Activated CD4-positive, alpha-beta T cell treated with anti-CD3 and anti-CD28 coated beads for 4 hours (primary cell): ENCODE measurements around the gene OSCAR.

Source experiments
- DNase-seq, 2 donors: peaks; one replicate each; pipeline ENCODE4 v3.0.0-alpha.2; 2020

Gene OSCAR

DNA sequence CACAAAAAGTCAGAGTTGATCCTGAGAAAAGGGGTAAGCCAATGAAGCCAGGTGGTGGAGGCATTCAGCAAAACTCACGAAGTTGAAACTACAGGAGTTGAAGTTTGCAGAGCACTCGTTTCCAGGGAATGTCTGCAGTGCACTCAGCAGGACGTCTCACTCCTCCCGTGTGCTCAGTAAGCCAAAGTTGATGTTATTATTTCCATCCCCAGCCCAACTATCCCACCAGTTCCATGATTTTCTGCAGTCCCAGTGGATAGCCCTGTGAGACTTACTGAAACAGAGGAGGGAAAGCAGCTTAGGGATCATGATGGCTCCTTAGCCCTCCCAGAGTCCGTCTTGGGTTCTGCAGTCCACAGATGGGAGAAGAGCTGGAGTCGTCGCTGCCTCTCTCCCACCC, 19.6 kb downstream of the OSCAR start, which contains the start of gene TARM1:
Gene TARM1, minus strand, starts transcription at position 334 of the 400 bp plus-strand sequence. Its CDS starts 25 bp downstream, at position 309.
- DNase-seq, result no peak

DNA sequence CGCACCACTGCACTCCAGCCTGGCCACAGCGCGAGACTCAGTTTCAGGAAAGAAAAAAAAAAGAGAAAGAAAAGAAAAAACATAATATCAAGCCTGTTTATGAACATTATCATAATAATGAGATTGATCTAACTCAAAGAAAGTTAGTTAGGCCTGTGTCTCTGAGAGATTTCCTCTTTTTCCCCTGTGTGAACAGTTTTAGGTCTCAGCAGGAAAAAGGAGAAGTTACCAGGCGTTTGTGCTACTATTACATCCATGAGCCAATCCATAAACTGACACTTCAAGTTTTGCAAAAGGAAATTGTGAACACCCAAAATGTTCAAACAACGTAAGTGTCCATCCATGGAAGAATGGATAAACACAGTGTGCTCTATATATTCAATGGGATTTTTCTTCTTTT, 23.3 kb downstream of the OSCAR start:
- no peak for DNase-seq

DNA sequence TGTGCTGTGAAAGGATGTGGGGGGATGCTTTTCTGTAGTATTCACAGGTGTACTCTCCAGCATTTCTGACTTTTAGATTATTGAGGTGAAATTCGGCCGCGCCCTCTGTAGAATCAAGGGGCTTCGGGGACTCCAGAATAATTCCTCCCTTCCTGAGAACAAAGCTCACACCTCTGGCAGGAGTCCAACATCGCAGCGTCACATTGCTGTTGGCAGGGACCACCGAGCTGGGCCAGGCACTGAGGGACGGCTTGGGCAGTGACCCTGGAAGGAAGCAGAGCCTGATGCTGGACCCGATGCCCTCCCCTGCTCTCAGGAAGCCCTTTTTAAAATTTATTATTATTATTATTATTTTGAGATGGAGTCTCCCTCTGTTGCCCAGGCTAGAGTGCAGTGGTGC, 25.8 kb downstream of the OSCAR start:
- no peak for DNase-seq

DNA sequence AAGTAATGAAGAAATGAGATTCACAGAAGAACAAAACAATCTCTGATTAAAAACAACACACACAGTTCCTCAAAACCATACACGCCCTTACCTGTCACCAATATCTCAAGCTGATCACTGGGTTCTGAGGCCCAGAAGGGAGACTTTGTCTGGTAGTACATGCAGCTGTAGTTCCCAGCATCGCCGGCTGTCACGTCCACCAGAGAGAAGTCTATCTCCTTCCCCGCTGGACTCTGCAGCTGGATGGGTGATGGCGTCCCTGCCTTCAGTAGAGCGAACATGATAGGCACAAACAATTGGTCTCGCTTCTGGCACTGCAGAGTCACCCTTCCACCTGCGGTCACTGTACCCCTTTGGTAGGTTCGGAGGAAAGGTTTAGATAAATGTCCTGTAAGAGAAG, 26.8 kb downstream of the OSCAR start:
- no peak for DNase-seq

DNA sequence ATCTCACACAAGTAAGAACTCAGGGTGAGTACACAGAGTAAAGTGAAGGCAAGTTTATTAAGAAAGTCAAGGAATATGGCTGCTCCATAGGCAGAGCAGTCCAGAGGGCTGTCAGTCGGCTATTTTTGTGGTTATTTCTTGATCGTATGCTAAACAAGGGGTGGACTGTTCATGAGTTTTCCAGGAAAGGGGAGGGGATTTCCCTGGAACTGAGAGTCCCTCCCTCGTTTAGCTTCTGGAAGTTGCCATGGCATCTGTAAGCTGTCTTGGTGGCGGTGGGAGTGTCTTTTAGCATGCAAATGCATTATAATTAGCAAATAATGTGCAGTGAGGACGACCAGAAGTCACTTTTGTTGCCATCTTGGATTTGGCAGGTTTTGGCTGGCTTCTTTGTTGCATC, 31.1 kb downstream of the OSCAR start:
- DNase-seq, result no peak

DNA sequence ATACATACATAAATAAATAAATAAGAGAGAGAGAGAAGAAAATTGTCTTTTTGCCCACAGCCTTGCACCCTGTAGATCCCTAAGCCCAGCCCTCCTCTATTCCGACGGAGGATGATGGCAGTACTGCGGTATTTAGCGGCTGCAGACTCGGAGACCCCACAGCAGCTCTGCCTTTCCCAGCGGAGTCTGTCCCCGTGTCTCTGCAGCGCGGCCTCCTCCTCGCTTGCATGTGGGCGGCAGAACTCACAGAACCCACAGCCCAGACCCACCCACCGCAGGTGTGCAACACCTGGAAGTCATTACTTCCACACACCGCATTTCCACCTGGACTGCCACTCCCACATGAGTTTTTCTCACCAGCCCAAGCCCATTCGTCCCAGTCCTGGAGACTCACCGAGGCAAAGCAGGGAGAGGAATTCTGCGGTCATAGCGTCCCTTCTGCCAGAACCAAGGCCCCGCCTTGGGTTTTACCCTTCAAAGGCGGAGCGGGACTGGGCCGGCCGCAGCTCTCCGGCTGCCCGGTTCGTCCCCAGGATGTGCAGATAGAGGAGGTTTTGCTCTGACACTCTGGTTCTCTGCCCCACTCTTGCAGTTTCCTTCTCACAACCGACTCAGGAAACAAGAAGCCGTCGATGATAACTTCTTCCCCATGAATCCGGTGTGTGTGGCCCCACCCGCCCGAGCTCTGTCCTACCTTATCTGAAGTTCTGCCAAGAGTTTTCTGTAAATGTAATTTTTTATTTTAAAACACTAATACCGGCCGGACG, 37.1 kb downstream of the OSCAR start, which contains the start of gene VSTM1:
Gene VSTM1, minus strand, starts transcription at position 548 of the 767 bp plus-strand sequence. Its CDS starts 120 bp downstream, at position 428.
- no peak for DNase-seq

DNA sequence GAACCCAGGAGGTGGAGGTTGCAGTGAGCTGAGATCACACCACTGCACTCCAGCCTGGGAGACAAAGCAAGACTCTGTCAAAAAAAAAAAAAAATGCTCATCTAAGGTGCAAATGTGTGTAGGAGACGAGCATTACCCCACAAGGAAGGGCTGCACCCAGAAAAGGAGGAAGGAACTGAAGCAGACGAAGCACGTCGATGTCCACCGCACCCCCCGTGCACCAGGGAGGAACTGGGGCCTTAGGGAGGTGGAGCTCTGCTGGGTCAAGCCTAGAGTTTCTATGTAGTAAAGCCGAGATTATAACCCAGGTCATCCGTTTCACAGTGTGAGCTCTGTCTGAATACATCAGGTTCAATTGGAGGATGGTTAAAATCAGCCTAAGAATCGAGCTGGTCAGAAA, 38.0 kb downstream of the OSCAR start:
- no peak for DNase-seq

DNA sequence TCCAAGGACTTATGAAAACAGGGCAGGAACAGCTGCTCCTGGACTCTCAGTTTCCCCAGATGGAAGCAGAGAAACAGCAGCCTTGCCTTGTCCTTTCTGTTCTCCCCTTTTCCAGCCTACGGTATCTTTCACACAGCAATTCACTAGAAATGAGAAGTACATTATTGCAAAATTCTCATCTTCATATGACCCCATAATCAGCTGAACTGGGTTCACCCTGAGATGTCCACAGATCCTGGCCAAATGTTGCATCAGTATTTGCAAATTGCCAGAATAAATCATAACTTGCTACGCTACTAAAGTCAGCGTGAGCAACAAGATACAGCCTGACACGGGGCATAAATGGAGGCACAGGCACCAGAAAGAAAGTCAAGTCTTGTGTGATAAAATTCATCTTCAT, 53.0 kb downstream of the OSCAR start:
- no peak for DNase-seq

DNA sequence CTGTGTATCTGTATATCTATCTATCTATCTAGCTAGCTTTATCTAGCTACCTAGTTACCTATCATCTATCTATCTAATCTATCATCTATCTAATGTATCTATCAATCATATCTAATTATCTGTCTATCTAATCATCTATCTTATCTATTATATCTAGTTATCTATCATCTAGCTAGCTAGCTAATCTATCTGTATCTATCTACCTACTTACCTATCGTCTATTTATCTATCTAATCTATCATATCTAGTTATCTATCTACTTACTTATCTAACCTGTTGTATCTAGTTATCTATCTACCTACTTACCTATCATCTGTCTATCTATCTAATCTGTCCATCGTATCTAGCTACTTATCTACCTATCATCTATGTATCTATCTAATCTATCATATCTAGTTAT, 54.8 kb downstream of the OSCAR start:
- DNase-seq, result no peak
